ENCODE data around the gene CGB1. TPM values are rescaled to one million over a fixed set of nuclear protein-coding genes. Genes with fewer than 3 reads are reported as not detected.

The CGB1 gene
- total RNA-seq, 8 experiments from 2014 or later: not detected

Other genes with a start within 250 kb of the CGB1 start
- 10 to 100 TPM; 26.6 to 49.8 (median 35.1) TPM for gene BCAT2, start 225.9 kb downstream of the CGB1 start, total RNA-seq
- gene HSD17B14, start 200.4 kb downstream of the CGB1 start, total RNA-seq: 10 to 100 TPM in 2 of 8 experiments, 1 to 10 TPM in 6; 1.6 to 27.3 (median 5.4) TPM
- 10 to 100 TPM in 3 of 8 experiments, 1 to 10 TPM in 4, under 1 TPM in 1; 0.33 to 30.8 (median 6.5) TPM for gene PLEKHA4, start 168.3 kb downstream of the CGB1 start, total RNA-seq
- gene PPP1R15A, start 164.5 kb downstream of the CGB1 start, total RNA-seq: 100 to 1,000 TPM in 1 of 8 experiments, 10 to 100 TPM in 7; 35.2 to 157 (median 68.6) TPM
- 1 to 10 TPM in 1 of 8 experiments, under 1 TPM in 1, not detected in 6; 0.52 to 2.2 TPM for gene TULP2, start 138.2 kb downstream of the CGB1 start, total RNA-seq
- 100 to 1,000 TPM in 4 of 8 experiments, 10 to 100 TPM in 4; 60.2 to 309 (median 107) TPM for gene NUCB1, start 136.6 kb downstream of the CGB1 start, total RNA-seq
- gene DHDH, start 103.2 kb downstream of the CGB1 start, total RNA-seq: under 1 TPM in 5 of 8 experiments, not detected in 3; 0.32 to 0.81 (median 0.50) TPM
- gene BAX, start 82.0 kb downstream of the CGB1 start, total RNA-seq: 100 to 1,000 TPM in 4 of 8 experiments, 10 to 100 TPM in 4; 36.9 to 172 (median 97.8) TPM
- over 10,000 TPM in 1 of 8 experiments, 1,000 to 10,000 TPM in 7; 1,251 to 10,826 (median 2,578) TPM for gene FTL, start 71.6 kb downstream of the CGB1 start, total RNA-seq
- 10 to 100 TPM; 13.0 to 72.5 (median 18.3) TPM for gene GYS1, start 43.6 kb downstream of the CGB1 start, total RNA-seq
- gene RUVBL2, start 43.0 kb downstream of the CGB1 start, total RNA-seq: 100 to 1,000 TPM; 113 to 181 (median 145) TPM
- 1 to 10 TPM in 4 of 8 experiments, under 1 TPM in 1, not detected in 3; 0.88 to 2.9 (median 1.3) TPM for gene LHB, start 19.8 kb downstream of the CGB1 start, total RNA-seq
- under 1 TPM in 3 of 8 experiments, not detected in 5; 0.47 to 0.70 (median 0.49) TPM for gene CGB3, start 12.6 kb downstream of the CGB1 start, total RNA-seq
- not detected for gene CGB2, start 5.0 kb downstream of the CGB1 start, total RNA-seq
- gene CGB5, start 7.0 kb upstream of the CGB1 start, total RNA-seq: under 1 TPM in 1 of 8 experiments, not detected in 7; 0.76 TPM
- under 1 TPM in 4 of 8 experiments, not detected in 4; 0.27 to 0.76 (median 0.33) TPM for gene CGB8, start 12.2 kb upstream of the CGB1 start, total RNA-seq
- gene CGB7, start 20.9 kb upstream of the CGB1 start, total RNA-seq: 1 to 10 TPM in 1 of 8 experiments, under 1 TPM in 6, not detected in 1; 0.11 to 1.0 (median 0.36) TPM
- 1 to 10 TPM in 1 of 8 experiments, under 1 TPM in 1, not detected in 6; 0.52 to 1.0 TPM for gene NTF4, start 27.9 kb upstream of the CGB1 start, total RNA-seq
- gene KCNA7, start 35.8 kb upstream of the CGB1 start, total RNA-seq: under 1 TPM in 7 of 8 experiments, not detected in 1; 0.05 to 0.62 (median 0.15) TPM
- 100 to 1,000 TPM; 101 to 312 (median 157) TPM for gene SNRNP70, start 48.6 kb upstream of the CGB1 start, total RNA-seq
- 10 to 100 TPM in 5 of 8 experiments, 1 to 10 TPM in 3; 2.0 to 65.1 (median 24.4) TPM for gene LIN7B, start 77.5 kb upstream of the CGB1 start, total RNA-seq
- 1 to 10 TPM; 2.3 to 5.7 (median 3.4) TPM for gene C19orf73, start 82.2 kb upstream of the CGB1 start, total RNA-seq
- 10 to 100 TPM in 7 of 8 experiments, 1 to 10 TPM in 1; 4.7 to 52.5 (median 23.5) TPM for gene PPFIA3, start 82.6 kb upstream of the CGB1 start, total RNA-seq
- gene HRC, start 118.5 kb upstream of the CGB1 start, total RNA-seq: 10 to 100 TPM in 4 of 8 experiments, 1 to 10 TPM in 3, under 1 TPM in 1; 0.81 to 55.7 (median 12.3) TPM
- 10 to 100 TPM in 7 of 8 experiments, 1 to 10 TPM in 1; 7.0 to 46.8 (median 16.4) TPM for gene TRPM4, start 120.9 kb upstream of the CGB1 start, total RNA-seq

Data from motor neuron (in vitro differentiated cells).